ENCODE results near the gene RSPRY1. TPM values are rescaled to one million over a fixed set of nuclear protein-coding genes. Genes with fewer than 3 reads are reported as not detected.

RSPRY1 gene
- 15.2 TPM for polyA plus RNA-seq (2012; ENCODE audit: insufficient read length, low read depth)

- peak; percentile 38; the same call in 1 of the 2 replicates for TF ChIP-seq TAF1 (IDR thresholded peaks at IDR 0.05; ENCODE audit: borderline replicate concordance, insufficient read depth, low read length)
- no peak for TF ChIP-seq SIN3A (IDR thresholded peaks at IDR 0.05; ENCODE audit: borderline replicate concordance, insufficient read depth, low read length)
- peak; percentile 57; the same call in 1 of the 2 replicates for TF ChIP-seq POLR2AphosphoS5 (IDR thresholded peaks at IDR 0.05; ENCODE audit: low read depth, low read length)
- TF ChIP-seq FOXP2 (optimal IDR thresholded peaks at IDR 0.05; ENCODE audit: borderline replicate concordance, extremely low read depth, extremely low read length, insufficient read depth): no peak
Measured at GRCh38 chr16:57185945-57186871, at the start of gene RSPRY1, which contains the start of gene PSME3IP1. TSS of gene RSPRY1 (plus strand) at chr16:57186329. CDS start at chr16:57204659, 18,330 bp downstream. TSS of gene PSME3IP1 (minus strand) at chr16:57186039. CDS start at chr16:57173854, 12,185 bp downstream.

GRCh38 chr16:57137043-57137442 is 49.1 kb upstream of the RSPRY1 start:
- TF ChIP-seq FOXP2 (optimal IDR thresholded peaks at IDR 0.05; ENCODE audit: borderline replicate concordance, extremely low read depth, extremely low read length, insufficient read depth) (no peak), TAF1 (IDR thresholded peaks at IDR 0.05; ENCODE audit: borderline replicate concordance, insufficient read depth, low read length) (no peak), POLR2AphosphoS5 (IDR thresholded peaks at IDR 0.05; ENCODE audit: low read depth, low read length) (no peak), REST (IDR thresholded peaks at IDR 0.05; ENCODE audit: insufficient read depth in 1 of 2, low read depth in 2 of 2, low read length in 2 of 2) (no peak), SIN3A (IDR thresholded peaks at IDR 0.05; ENCODE audit: borderline replicate concordance, insufficient read depth, low read length) (no peak)

GRCh38 chr16:57137566-57138273 is 48.4 kb upstream of the RSPRY1 start:
- TF ChIP-seq TAF1 (IDR thresholded peaks at IDR 0.05; ENCODE audit: borderline replicate concordance, insufficient read depth, low read length) (no peak), FOXP2 (optimal IDR thresholded peaks at IDR 0.05; ENCODE audit: borderline replicate concordance, extremely low read depth, extremely low read length, insufficient read depth) (no peak), SIN3A (IDR thresholded peaks at IDR 0.05; ENCODE audit: borderline replicate concordance, insufficient read depth, low read length) (no peak), POLR2AphosphoS5 (IDR thresholded peaks at IDR 0.05; ENCODE audit: low read depth, low read length) (no peak), REST (IDR thresholded peaks at IDR 0.05; ENCODE audit: insufficient read depth in 1 of 2, low read depth in 2 of 2, low read length in 2 of 2) (no peak)

- TF ChIP-seq SIN3A (IDR thresholded peaks at IDR 0.05; ENCODE audit: borderline replicate concordance, insufficient read depth, low read length) (no peak), TAF1 (IDR thresholded peaks at IDR 0.05; ENCODE audit: borderline replicate concordance, insufficient read depth, low read length) (no peak), POLR2AphosphoS5 (IDR thresholded peaks at IDR 0.05; ENCODE audit: low read depth, low read length) (no peak), REST (IDR thresholded peaks at IDR 0.05; ENCODE audit: insufficient read depth in 1 of 2, low read depth in 2 of 2, low read length in 2 of 2) (no peak), FOXP2 (optimal IDR thresholded peaks at IDR 0.05; ENCODE audit: borderline replicate concordance, extremely low read depth, extremely low read length, insufficient read depth) (no peak)
Measured at GRCh38 chr16:57138281-57138935, 47.7 kb upstream of the RSPRY1 start.
